ENCODE results near the gene SCYGR4.

The SCYGR4 gene

DNA sequence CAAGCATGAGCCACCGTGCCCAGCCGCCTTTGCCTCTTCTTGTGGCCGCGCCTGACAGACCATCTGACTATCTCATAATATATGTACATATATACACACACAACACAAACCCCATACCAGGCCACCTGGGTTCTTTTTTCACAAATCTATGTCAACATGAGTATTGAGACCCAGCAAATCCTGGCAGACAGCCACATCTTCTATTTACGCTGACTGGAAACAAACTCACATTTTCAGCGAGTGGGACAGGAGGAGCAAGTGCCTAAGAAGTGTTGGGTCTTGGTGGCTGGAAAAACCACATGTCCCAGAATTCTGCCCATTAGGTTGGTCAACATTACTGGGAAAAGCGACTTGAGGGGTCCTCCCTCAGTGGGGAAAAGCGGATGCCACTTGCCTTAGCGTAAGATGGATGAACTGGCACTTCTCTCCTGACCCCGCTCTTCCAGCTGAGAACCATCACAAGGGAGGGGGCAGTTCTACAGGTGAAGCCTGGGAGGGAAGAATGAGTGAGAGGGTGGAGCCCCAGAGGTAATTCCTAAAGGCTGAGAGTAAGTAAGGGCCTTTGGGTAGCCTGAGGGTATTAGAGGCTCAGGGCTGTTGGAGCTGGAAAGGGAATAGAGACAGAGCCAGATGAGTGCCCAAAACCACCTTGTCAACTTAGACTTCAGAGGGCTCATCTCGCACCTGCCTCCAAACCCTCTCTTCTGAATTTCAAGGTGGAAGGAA lies 4.6 kb upstream of the SCYGR4 start:
- TF ChIP-seq CTCF (IDR thresholded peaks at IDR 0.05; ENCODE audit: extremely low read depth, insufficient read depth, missing control alignments) = no peak
- in situ Hi-C loops (cut with MboI; ENCODE audit: low pct_unique_long_range_greater_than_20kb, low sequenced_read_pairs, unreplicated experiment) = no loop called here
- peak; percentile 5 for DNase-seq (ENCODE audit: low spot score)

DNA sequence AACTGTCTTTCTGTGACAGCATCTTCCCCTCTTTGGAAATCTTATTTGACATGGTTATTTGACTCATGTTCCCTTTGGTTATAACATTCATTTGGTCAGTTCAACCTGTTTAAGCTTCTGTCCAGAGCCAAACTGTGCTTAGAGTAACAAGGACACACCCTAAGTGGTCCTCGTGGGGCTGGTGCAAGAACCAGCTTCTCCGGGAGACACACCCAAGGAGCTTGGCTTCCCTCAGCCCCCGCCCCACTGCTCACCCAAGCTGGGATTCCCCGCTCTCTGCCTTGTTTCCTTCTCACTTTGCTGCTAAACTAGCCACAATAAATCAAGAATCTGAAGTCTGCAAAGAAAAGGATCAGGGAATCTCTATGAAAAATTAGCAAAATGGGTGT lies 4.0 kb upstream of the SCYGR4 start:
- TF ChIP-seq CTCF (IDR thresholded peaks at IDR 0.05; ENCODE audit: extremely low read depth, insufficient read depth, missing control alignments) = no peak
- peak; percentile 36 for DNase-seq (ENCODE audit: low spot score)
- in situ Hi-C loops (cut with MboI; ENCODE audit: low pct_unique_long_range_greater_than_20kb, low sequenced_read_pairs, unreplicated experiment) = no loop called here

- no peak for TF ChIP-seq CTCF (IDR thresholded peaks at IDR 0.05; ENCODE audit: extremely low read depth, insufficient read depth, missing control alignments)
- peak; percentile 7 for DNase-seq (ENCODE audit: low spot score)
- in situ Hi-C loops (cut with MboI; ENCODE audit: low pct_unique_long_range_greater_than_20kb, low sequenced_read_pairs, unreplicated experiment) = no loop called here
Measured at GRCh38 chr2:227614246-227614645, 3.1 kb upstream of the SCYGR4 start.

GRCh38 chr2:227614740-227615139 lies 2.6 kb upstream of the SCYGR4 start, which contains the start of gene SCYGR3:
Gene SCYGR3, minus strand, starts transcription at chr2:227614840. Its CDS starts 0 bp downstream, at chr2:227614840.
- peak; percentile 8 for DNase-seq (ENCODE audit: low spot score)
- in situ Hi-C loops (cut with MboI; ENCODE audit: low pct_unique_long_range_greater_than_20kb, low sequenced_read_pairs, unreplicated experiment) = no loop called here
- no peak for TF ChIP-seq CTCF (IDR thresholded peaks at IDR 0.05; ENCODE audit: extremely low read depth, insufficient read depth, missing control alignments)

DNA sequence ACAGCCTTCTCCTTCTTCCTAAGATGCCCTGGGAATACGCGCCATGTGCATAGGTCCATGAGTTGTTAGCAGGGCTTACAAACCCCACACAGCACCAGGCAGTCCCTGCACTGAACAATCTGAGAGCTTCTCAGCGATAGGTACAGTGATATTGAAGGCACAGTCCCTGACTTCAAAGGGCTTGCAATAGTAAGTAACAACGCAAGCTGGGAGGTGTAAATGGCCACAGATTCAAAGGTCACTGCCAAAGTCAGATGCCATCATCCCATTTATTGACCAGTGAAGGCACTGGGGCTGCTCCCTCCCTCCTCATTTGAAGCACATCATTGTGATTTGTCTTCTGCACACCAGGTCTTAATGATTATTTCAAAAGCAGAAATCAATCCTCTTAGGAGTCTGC lies 2.1 kb upstream of the SCYGR4 start:
- in situ Hi-C loops (cut with MboI; ENCODE audit: low pct_unique_long_range_greater_than_20kb, low sequenced_read_pairs, unreplicated experiment) = no loop called here
- no peak for TF ChIP-seq CTCF (IDR thresholded peaks at IDR 0.05; ENCODE audit: extremely low read depth, insufficient read depth, missing control alignments)
- peak; percentile 20 for DNase-seq (ENCODE audit: low spot score)

GRCh38 chr2:227615906-227616305 lies 1.4 kb upstream of the SCYGR4 start:
- in situ Hi-C loops (cut with MboI; ENCODE audit: low pct_unique_long_range_greater_than_20kb, low sequenced_read_pairs, unreplicated experiment) = no loop called here

More at GRCh38 chr2:227615906-227616305, 1.4 kb upstream of the SCYGR4 start:
- TF ChIP-seq CTCF (IDR thresholded peaks at IDR 0.05; ENCODE audit: extremely low read depth, insufficient read depth, missing control alignments) = no peak
- DNase-seq (ENCODE audit: low spot score) = peak; percentile 6

All from GM13977 (cell line).